ENCODE results near the gene MFSD6. TPM values are rescaled to one million over a fixed set of nuclear protein-coding genes. Genes with fewer than 3 reads are reported as not detected.

Gene MFSD6
- total and polyA plus RNA-seq, 2 of the 8 experiments (the other 6 are each of a cell fraction or from before 2014, with no cell fraction given) = 1.8 to 5.1 TPM

DNA sequence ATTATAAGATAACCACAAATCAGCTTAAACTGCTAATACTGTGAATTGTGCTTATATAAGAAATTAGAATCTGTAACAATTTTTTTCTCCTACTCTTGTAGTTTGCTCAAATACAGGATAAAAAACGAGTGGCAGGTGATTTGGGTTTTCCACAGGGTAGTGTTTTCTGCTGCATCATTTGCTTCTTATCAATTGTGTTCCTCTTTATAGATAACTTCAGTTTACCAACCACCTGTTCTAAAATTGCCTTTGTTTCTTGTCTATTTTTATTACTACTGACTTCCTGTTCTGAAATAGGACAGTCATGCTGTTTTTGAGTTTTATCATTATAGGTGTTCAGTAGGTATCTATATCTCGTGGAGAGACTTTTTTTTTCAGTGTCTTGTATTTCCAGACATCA lies 56.9 kb downstream of the MFSD6 start:
- no peaks in the 10 kb centered on the region for H3K9me3 ChIP-seq (ENCODE audit: insufficient read depth in 2 of 2, low read depth in 1 of 2, low read length in 1 of 2)
- no peak overlapping the region for H2BK5ac ChIP-seq (ENCODE audit: low read depth, low read length)
- no peak overlapping the region for H3K4me2 ChIP-seq (ENCODE audit: insufficient read depth in 1 of 2, low read depth in 2 of 2, low read length in 2 of 2)
- no peak overlapping the region for H4K5ac ChIP-seq (ENCODE audit: insufficient read length, low read depth, low read length)
- POLR2A ChIA-PET (ENCODE audit: partially characterized antibody) = no interaction called here
- TF ChIP-seq JUN (IDR thresholded peaks at IDR 0.05; ENCODE audit: low read depth, low read length) (no peak), SIX5 (IDR thresholded peaks at IDR 0.05; ENCODE audit: low read depth, low read length) (no peak), POLR2AphosphoS5 (IDR thresholded peaks at IDR 0.05; ENCODE audit: low read depth, low read length) (no peak), YY1 (IDR thresholded peaks at IDR 0.05; ENCODE audit: low read depth, low read length) (no peak), RBBP5 (IDR thresholded peaks at IDR 0.05; ENCODE audit: borderline replicate concordance, low read depth, low read length) (no peak), NANOG (IDR thresholded peaks at IDR 0.05; ENCODE audit: insufficient read depth, low read depth, low read length, poor library complexity, severe bottlenecking) (no peak), CBX5 (IDR thresholded peaks at IDR 0.05; ENCODE audit: low read depth, low read length) (no peak), RXRA (IDR thresholded peaks at IDR 0.05; ENCODE audit: insufficient read depth, low read depth, low read length) (no peak), EZH2 (IDR thresholded peaks at IDR 0.05; ENCODE audit: low read depth, low read length, severe bottlenecking) (no peak)
- H2AFZ ChIP-seq (ENCODE audit: low read length) = no peak overlapping the region
- H4K20me1 ChIP-seq (replicated peaks in 1 of 2; ENCODE audit: control insufficient read depth in 1 of 2, insufficient read depth in 2 of 2, low read length in 2 of 2) = no peaks in the 10 kb centered on the region
- H4K91ac ChIP-seq (replicated peaks; ENCODE audit: insufficient read length, low read length) = no peak overlapping the region
- H2AK5ac ChIP-seq (ENCODE audit: low read depth, low read length) = no peak overlapping the region
- H3K4me1 ChIP-seq (replicated peaks in 1 of 4; ENCODE audit: control insufficient read depth in 3 of 4, insufficient read depth in 4 of 4, low read length in 3 of 4) = 0 out of 7 replicates have a peak, but pooled peaks cover 0 to 5% (median 0%) of the 10 kb centered on the region in 4 experiments
- no peak overlapping the region for H2BK20ac ChIP-seq (ENCODE audit: low read length)
- no peak overlapping the region for H2BK15ac ChIP-seq (ENCODE audit: low read length)
- no peak overlapping the region for H3K4me3 ChIP-seq (ENCODE audit: extremely low read depth in 1 of 4, insufficient read depth in 2 of 4, low read depth in 3 of 4, low read length in 4 of 4)
- no peak overlapping the region for H3K4ac ChIP-seq (replicated peaks; ENCODE audit: insufficient read length, low read depth, low read length)
- WGBS, 2 experiments (ENCODE audit: extremely low coverage in 1 of 2, insufficient coverage in 1 of 2, insufficient read length in 1 of 2, insufficient replicate concordance in 2 of 2, low coverage in 1 of 2, low lambda C conversion rate in 2 of 2, missing lambda C conversion rate in 1 of 2) = 80% methylated on average over 2 of the region's 2 CpGs; no CpG with 5 or more reads in 1 of the 2 experiments
- DNase-seq (ENCODE audit: low read depth in 1 of 2, low spot score in 2 of 2) (no peak), FAIRE-seq (no peak)
- H3K9ac ChIP-seq (replicated peaks in 1 of 4; ENCODE audit: extremely low read depth in 1 of 4, low read depth in 3 of 4, low read length in 3 of 4) = no peak overlapping the region
- H3K23me2 ChIP-seq (ENCODE audit: low read depth, low read length) = no peaks in the 10 kb centered on the region
- H3K14ac ChIP-seq (ENCODE audit: insufficient read length) = no peak overlapping the region
- H3K27me3 ChIP-seq (replicated peaks in 1 of 4; ENCODE audit: control insufficient read depth in 3 of 4, extremely low read depth in 1 of 4, insufficient read depth in 3 of 4, low read length in 3 of 4) = no peaks in the 10 kb centered on the region
- no peak overlapping the region for H2BK12ac ChIP-seq (ENCODE audit: low read depth, low read length)
- no peak overlapping the region for H3K23ac ChIP-seq (ENCODE audit: insufficient read length)
- no peak overlapping the region for H2BK120ac ChIP-seq (replicated peaks; ENCODE audit: low read depth, low read length)
- H3K36me3 ChIP-seq (ENCODE audit: control insufficient read depth in 2 of 4, insufficient read depth in 4 of 4, low read length in 3 of 4) = no peaks in the 10 kb centered on the region
- no peak overlapping the region for H3K18ac ChIP-seq (ENCODE audit: extremely low read depth, low read length)
- H3K56ac ChIP-seq (replicated peaks; ENCODE audit: insufficient read length, low read depth, low read length) = no peak overlapping the region
- no peaks in the 10 kb centered on the region for H3K79me2 ChIP-seq (ENCODE audit: control insufficient read depth in 1 of 2, insufficient read depth in 2 of 2, low read length in 2 of 2)
- no peak overlapping the region for H3K27ac ChIP-seq (ENCODE audit: low read depth, low read length)
- CTCF ChIA-PET (ENCODE audit: partially characterized antibody) = no interaction called here
- H4K8ac ChIP-seq (ENCODE audit: extremely low read depth, insufficient read depth, low read length) = no peak overlapping the region
- H3K79me1 ChIP-seq (ENCODE audit: low read depth, low read length) = no peaks in the 10 kb centered on the region
